Left lobe of liver (tissue), 2 donors: Measurements from ENCODE around the gene SGMS1. TPM values are rescaled to one million over a fixed set of nuclear protein-coding genes. Genes with fewer than 3 reads are reported as not detected.

ENCODE experiments used
- ATAC-seq: fragments of 200-7000 bp; cut with Tn5 transposase; one replicate; pipeline ENCODE4 v1.9.1; 2020; ENCODE audit warnings: mild to moderate bottlenecking, moderate library complexity
- DNase-seq: peaks from one replicate; pipeline ENCODE4 v3.0.0-alpha.2; 2020; ENCODE audit warnings: low spot score
- total RNA-seq: library from RNA; stranded (reverse); gene quantifications from one replicate; pipeline ENCODE4 v1.2.1, GENCODE V29; 2021
- donor health status: DM: no; HTN: no; CAD: no; lungs with moderate emphysema.
- donor health status: DM: no; HTN: yes; CAD: no.

The SGMS1 gene
- total RNA-seq, 1 donor from 2014 or later: 17.4 TPM

DNA sequence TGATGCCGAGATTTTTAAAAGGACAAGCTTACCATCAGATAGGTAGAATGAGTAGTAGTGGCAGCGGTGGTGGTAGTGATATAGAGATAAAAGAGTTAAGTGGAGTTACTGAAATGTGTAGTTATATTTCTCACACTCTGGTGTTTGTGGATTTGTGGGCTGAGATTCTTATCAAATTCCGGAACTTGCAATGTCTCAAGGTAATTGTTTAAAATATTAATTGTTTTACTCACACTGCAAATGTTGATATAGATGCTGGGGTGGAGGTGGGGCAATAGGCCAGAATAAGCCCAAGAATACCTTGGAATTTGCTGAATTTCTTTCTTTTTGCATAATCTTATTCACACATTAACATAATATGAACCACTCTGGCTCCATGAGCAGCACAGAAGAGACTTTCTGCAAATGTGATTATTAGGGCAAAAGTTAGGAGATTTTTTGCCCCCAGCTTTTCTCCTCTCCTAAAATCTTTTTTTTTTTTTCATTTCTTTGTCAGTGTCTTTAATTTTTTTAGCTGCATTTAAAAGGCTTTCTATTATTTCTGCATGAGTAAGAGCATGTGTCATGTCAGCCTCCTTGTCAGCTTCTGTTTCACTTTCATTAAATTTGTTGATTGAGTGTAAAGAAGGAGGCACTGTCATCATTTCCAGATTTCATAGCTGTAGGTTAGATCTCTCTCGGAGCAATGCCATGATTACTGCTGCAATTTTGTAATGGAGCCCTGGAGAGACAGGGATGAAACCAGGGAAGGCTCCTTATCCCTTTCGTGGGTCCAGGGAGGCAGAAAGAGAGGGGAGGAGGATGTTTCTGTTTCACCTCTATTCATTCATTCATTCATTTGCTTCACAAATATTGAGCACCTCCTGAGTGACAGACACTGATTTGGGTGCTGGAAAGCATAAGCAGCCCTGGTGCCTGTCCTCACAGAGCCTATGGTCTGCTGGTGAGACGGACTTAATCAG lies 13.1 kb upstream of the SGMS1 start:
- no peak for DNase-seq
- no peak for ATAC-seq

DNA sequence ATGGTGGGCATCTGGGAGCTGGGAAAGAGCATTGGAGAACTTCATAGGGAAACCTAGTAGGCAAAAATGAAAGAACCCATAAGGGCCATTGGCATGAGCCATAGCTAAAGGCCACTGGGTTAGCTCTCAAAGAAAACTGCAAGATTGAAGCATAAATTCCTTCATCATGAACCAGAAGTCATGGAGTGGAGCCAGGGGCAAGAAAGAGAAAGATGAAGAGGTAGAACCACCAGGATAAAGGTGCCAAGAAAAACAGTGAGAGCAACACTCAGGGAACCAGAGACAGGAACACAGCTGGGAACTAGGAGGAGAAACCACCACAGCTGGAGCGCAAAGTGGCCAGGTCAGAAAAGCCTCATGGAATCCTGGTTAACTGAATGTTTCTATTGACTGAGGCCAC lies 11.5 kb upstream of the SGMS1 start:
- no peak for ATAC-seq

DNA sequence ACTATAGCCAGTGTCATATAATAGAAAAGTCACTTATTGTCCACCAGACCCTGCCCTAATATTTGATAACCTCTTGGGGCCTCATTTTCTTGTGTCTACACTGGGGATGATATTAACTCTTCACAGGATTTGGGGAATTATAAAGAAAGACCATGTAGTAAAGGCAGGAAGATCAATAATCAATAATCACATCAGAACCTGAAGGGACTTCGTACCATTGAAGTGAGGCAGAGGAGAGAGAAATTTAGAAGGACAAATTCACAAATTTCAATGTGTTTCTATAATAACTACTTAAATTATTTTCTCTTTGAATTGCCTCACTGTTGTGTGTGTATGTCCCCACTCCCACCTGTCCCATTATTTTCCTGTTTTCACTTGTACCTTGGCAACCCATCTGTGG lies 10.7 kb upstream of the SGMS1 start:
- DNase-seq (no peak), ATAC-seq (no peak)

More for the DNA sequence above, 11.5 kb upstream of the SGMS1 start:
- DNase-seq: no peak

DNA sequence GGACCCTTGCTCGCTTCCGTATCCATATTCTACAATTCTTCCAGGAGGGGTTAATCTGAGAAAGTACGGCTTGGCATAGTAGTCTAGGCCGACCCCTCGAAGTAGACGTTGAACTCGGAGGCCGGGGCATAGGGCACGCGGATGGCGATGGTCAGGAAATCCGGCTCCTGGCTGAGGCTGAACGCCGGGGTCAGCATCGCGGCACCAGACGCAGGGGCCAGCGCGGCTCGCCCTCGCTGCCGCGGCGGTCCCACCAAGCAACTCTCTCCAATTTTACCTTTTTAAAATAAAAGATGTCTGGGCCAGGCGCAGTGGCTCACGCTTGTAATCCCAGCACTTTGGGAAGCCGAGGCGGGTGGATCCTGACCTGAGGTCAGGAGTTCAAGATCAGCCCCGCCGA lies 7.3 kb upstream of the SGMS1 start:
- no peak for DNase-seq
- no peak for ATAC-seq

DNA sequence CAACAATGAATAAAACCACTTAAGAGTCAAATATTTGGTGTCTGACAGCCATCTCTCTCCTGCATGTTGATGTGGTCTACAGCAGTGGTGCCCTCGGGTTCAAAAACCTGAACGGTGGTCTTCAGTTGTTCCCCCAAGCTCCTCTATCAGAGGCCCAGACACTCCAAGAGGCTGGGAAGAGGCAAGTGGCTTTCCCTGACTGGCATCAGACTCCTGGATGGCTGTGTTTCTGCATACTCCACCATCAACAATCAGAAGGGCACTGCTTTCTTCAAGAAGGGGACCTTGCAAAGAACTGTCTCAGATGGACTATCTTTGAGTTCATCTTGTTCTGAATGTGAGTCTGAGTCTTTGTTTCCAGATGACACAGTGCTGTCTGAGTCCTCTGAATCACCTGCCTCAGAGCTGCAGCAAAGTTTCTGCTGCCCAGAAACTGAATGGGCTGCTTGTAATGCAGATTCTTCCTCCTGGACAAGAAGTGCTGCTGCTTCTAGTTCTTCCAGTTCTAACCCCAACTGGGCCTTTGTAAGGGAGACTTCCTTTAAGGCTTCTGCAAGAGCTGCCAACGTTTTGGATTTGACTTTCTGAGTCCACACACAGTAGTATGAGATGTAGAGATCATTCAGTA lies 5.9 kb upstream of the SGMS1 start:
- DNase-seq (no peak), ATAC-seq (no peak)

DNA sequence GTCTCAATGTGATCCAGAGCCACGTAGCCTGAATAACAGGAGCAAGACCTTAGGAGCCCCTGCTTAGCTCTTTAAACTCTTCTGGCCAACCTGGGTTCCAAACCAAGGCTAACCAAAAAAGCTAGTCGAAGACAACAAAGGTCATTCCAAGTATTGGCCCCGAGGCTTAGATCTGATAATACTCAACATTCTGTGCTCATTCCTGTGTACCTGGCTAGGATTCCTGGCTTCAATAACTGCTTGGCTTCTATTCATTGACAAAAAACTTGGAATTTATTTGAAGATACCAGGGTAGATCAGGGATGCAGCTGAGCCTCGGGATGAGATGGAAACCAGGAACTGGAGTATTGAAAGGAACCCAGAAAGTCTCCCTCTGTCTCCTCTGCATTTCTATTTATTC lies 4.1 kb upstream of the SGMS1 start:
- no peak for DNase-seq

DNA sequence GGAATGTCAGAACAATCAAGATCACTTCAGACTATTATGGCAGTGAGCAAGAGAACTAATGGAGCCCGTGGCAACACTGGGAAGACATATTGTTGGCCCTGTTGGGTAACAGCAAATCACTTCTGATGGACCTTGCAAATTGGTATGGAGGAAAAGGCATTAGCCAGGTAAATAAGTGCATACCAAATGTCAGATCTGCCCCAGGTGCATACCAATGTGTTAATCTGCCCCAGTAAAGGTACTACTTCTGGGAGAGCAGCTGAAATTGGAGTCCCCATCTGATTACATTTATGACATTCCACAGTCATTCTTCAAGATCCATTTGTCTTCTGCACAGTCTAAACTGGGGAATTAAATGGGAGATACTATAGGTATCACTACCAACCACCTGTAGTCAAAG lies 3.7 kb upstream of the SGMS1 start:
- DNase-seq (no peak), ATAC-seq (no peak)

More for the DNA sequence above, 4.1 kb upstream of the SGMS1 start:
- ATAC-seq: no peak

DNA sequence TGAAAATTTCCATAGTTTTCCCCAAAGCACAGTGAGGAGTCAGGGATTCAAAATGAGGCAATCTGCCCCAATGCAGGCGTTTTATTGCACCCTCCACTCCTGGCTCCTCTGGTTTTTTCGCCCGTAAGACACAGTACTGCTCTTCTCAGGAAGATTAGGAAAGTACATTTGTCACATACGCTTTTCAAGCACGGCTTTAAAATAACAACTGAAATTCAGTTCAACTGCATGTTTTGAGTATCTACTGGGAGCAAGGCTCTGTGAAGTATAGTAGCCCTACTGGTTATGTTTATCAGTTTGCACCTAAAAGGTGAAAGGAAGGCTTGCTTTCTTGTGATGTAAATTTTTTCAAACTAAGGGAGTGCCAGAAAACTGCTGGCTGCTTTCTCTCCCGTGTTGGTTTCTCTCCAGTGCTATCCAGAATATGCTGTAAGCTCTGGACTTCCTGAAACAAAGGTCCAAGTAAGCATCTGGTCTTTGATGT lies 1.9 kb upstream of the SGMS1 start:
- DNase-seq: no peak

DNA sequence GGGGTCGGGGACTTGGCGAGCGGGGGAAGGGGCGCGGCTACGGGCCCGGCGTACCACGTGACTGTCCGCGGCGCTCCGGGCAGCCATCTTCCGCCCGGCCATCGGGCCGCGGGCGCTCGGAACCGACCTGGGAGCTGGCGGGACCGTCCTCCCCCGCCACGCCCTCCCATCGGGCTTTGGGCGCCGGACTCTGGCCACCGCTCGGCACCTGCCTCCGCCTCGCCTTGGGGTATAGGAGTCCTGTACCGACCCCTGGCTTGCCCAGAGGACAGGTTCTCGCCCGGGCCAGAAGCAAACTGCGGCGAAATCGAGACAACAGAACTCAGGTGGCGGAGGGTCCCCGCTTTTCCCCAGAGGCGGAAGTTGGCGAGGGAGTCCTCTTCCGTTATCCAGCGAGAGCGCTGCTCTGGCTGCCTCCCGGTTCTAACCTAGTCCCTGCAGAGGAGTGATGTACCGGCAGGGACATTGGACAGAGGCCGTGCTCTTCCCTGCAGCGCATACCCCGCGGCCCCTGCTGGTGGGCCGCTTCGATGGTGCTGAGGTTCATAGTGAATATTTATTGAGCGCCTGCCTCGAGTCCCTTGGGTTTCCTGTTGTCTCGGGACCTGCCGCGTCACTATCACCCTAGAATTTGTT lies 1.2 kb upstream of the SGMS1 start:
- DNase-seq: peak; percentile 92
- peak; percentile 65 for ATAC-seq

More for the DNA sequence above, 1.9 kb upstream of the SGMS1 start:
- no peak for ATAC-seq

DNA sequence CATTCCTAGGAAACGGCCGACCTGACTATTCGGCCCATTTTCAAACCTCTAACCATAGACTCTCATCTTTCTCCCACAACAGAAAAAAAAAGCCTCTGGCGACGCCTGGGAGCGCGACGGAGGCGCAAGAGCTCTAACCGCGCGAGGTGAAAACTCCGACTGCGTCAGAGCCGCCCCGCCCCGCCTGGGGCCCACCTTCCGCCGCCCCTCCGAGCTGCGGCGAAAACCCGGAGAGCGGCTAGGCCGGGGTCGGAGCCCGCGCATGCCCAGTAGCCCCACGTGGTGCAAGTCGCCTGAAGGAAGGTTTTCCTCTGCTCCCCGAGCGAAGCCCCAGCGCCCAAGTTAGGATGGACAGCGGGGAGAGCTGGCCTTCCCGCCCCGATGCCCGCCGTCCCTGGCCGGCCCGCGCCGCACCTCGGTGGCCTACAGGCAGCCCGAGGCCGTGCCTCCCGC lies 683 bp upstream of the SGMS1 start:
- ATAC-seq (peak; percentile 75), DNase-seq (peak; percentile 97)

DNA sequence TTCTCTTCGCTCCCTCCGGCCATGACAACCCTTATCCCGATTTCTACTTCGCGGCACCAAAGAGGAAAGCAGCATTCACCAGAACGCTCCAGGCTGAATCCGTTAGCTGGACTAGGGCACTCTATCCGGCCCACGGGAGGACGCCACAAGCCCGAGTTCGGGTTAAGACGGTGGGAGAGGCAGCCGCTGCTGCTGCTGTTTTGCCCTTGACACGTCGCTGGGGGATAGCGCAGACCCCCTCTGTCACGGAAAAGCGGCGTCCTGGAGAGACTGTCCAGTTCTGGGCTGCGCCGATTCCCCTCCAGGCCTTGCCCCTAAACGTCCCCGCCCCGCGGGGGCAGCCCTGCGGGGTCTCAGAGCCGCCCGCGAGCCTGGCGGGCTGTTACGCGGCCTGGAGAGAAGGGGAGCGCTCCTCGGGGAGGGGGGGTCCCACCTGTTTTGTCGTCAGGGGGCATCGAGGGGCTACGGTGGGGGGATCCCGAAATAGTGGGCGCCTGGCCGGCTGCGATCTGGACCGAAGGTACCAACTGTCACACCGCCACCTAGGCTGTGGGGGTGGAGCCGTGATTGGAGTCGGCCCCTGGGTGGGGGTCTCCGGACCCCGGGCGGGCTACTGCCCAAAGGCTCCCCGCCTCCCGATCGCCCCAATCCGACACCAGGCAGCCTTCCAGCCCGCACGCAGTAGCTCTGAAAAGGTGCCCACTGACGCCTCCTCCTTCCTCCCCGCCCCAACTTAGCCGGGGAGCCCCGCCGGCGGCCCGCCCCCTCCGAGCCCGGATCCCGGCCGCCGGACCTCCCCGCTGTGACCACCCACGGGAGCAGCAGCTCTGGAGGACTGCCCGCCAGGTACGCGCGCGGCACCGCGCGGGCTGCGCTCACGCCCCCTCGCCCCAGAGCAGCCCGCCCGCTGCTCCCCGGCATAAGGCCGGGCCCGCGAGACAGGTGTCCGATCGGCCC lies 772 bp downstream of the SGMS1 start:
- DNase-seq: peak; percentile 70
- ATAC-seq: peak; percentile 28

DNA sequence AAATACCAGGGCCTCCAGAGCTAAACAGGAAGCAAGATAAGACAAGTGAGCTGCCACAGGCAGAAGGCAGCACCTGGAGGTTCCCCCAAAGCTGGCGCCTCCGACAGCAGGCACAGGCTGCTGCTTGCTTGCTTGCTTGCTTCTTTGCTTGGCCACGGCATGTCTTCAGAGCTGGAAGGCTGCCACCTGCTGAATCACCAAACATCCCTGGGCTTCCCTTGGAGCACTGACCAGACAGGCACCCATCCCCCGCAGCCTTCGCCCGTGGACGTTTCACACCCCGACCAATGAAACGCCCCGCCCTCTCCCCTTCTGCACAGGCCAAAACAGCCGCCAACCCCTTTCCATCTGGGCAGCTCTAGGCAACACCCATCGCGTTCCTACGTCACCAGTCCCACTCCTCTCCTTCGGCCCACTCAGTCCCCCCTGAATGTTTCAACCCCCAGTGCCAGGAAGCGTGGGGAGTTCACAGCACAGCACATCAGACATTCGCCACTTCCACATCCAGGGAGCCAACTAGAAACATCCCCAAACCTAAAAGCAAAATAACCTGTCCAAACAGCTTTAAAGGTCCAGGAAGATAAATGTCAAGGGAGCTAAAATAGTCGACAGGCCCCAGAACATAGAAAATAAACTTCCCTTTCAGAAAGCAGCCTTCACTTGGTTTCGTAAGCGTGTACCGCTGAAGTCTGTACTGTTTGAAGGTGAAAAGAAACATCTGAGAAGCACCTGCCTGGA lies 1.6 kb downstream of the SGMS1 start:
- peak; percentile 98 for DNase-seq

DNA sequence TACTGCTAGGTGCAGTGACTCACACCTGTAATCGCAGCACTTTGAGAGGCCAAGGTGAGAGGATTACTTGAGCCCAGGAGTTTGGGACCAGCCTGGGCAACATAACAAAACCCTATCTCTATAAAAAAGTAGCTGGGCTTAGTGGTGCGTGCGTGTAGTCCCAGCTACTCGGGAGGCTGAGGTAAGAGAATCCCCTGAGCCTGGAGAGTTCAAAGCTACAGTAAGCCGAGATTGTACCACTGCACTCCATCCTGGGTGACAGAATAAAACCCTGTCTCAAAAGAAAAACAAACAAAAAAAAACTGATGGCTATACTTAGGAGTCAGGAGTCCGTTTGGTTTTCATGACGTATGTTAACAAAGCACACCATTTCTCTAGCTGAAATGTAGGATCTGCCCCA lies 2.9 kb downstream of the SGMS1 start:
- ATAC-seq (no peak), DNase-seq (no peak)

More for the DNA sequence above, 1.6 kb downstream of the SGMS1 start:
- peak; percentile 45 for ATAC-seq

DNA sequence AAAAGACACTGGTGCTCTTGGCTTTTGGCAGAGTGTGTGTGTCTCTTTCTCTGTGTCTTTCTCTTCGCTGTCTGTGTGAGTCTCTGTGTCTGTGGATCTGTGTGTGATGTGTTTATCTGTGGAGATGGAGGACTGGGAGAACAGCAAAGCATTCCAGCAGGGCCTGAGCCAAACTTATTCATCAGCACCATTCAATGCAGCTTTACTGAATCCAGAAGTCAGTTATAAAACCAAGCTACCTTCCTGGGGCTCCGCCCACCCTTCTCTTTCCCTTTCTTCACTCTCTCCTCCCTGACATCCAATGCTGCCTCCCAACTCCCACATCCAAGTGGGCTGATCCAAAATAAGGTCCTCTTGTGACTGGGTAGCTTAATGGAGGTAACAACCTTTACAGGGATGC lies 3.9 kb downstream of the SGMS1 start:
- ATAC-seq: no peak
- no peak for DNase-seq

DNA sequence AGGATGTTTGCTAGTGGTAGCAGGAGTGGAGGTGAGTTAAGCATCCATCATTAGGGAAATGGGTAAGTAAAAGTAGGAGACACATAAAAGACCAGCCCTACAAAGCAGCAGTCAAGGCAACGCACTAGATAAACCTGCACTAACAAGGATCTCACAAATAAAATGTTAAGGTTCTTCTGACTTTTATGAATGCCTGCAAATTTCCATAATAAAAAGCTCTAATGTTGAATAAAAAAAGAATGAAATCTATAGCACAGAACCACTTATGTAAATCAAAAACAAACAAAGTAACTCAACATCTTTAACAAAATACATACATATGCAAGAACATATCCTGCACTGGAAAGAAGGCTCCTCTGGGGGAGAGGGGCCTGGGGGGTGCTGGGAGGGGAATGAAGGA lies 4.6 kb downstream of the SGMS1 start:
- ATAC-seq: no peak
- no peak for DNase-seq

DNA sequence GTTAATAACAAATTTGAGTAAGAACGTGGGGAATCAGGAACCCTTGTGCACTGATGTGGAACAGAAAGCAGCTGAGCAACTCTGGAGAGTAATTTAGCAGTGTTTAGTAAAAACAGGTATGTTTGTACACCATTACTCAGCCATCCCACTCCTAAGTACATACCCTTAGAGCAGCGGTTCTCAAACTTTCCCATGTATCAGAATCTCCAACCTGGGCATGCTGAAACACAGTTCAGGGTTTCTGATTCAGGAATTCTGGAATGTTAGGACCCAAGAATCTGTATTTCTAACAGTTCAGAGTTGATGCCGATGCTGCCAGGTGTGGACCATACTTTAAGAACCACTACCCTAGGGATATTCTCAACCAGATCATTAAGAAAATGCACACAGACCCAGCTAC lies 5.1 kb downstream of the SGMS1 start:
- ATAC-seq: no peak

DNA sequence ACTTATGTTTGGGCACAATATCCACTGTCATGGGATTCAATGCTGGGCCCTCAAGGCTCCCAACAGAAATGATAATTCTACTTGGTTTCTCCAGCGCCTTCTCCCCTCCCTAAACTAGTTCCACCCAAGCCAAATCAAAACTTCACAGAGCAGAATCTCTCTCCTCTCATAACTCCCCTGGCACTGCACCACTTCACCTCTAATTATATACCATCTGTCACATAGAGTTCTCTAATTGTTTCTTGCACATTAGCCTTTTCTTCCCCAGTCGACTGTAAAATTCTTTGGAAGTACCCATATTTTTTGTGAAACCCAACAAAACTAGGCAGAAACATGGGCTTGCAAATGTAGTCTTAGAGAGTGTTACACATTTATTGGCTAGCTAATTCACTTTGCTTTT lies 8.1 kb downstream of the SGMS1 start:
- ATAC-seq: no peak
- DNase-seq: no peak

More for the DNA sequence above, 5.1 kb downstream of the SGMS1 start:
- no peak for DNase-seq

DNA sequence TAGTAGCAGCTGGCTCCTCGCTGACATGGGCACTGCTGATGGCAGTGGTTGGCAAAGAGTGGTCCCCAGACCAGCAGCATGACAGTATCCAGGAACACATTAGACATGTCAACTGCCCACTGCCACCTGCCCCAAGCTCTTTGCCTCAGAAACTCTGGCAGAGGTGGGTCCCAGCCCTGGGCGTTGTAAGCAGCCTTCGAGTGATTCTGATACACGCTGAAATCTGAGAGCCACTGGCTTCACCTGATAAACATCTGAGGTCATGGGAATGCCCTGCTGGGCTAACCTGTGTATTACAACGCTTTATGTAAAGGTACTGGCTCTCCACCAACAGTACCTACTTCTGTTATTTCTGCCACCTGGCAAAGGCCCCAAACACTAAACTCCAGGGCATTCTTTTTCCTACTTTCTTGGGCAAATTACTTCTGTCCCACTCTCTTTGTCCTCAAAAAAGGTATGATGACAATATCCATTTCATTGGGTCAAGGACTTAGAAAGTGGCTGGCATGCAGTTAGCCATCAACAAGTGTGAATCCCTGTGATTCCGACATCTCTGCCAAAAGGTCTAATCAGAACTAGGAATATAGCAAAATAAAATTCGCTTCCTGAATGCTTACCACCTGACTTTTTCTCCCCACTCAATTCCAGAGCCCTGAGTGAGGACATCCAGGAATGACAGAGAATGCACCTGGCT lies 9.2 kb downstream of the SGMS1 start:
- ATAC-seq (peak; percentile 77), DNase-seq (no peak)
